Tibial artery (tissue), 4 donors: ENCODE measurements around the gene SSB.

Experiments
- DNase-seq, 2 donors: peaks; one replicate each; pipeline ENCODE4 v3.0.0-alpha.2; 2019
- H3K27ac ChIP-seq, 2 donors: fragments of 200-600 bp; sonication (generic) in 1 of 2; 1 replicate in 1 of 2; 2 replicates in 1 of 2; pipeline ENCODE4 v1.5.1; 2018 to 2019; ENCODE audit warnings: mild to moderate bottlenecking in 1 of 2
- H3K27me3 ChIP-seq, 2 donors: fragments of 200-600 bp; sonication (generic) in 1 of 2; one replicate each; pipeline versions ENCODE4 v1.5.1 to v1.6.0; 2016 to 2019
- H3K36me3 ChIP-seq, 3 donors: fragments of 200-600 bp; sonication (generic) in 2 of 3; one replicate each; pipeline ENCODE4 v1.5.1; 2016 to 2019; ENCODE audit warnings: mild to moderate bottlenecking in 2 of 3
- H3K4me1 ChIP-seq, 4 donors: fragments of 200-600 bp; sonication (generic) in 2 of 4; 1 replicate in 3 of 4; 2 replicates in 1 of 4; pipeline ENCODE4 v1.5.1; 2016 to 2019
- H3K4me3 ChIP-seq, 2 donors: fragments of 200-600 bp; sonication (generic) in 1 of 2; 1 replicate in 1 of 2; 2 replicates in 1 of 2; pipeline ENCODE4 v1.5.1; 2018 to 2019; ENCODE audit warnings: mild to moderate bottlenecking in 2 of 2
- H3K9me3 ChIP-seq, 3 donors: fragments of 200-600 bp; sonication (generic) in 1 of 3; one replicate each; pipeline ENCODE4 v1.5.1; 2016 to 2019
- intact Hi-C: fragments of 100-400 bp; cut with DNase I; formaldehyde crosslinking; loops from one replicate; pipeline ENCODE4 v1.15.0; 2023; ENCODE audit warnings: low total_unique reads
- TF ChIP-seq, protein P1 (sequence below), 2 experiments: fragments of 200-600 bp in 1 of 2; fragments of 450-650 bp in 1 of 2; IDR thresholded peaks; one replicate each; pipeline ENCODE4 v1.5.1; 2017 to 2019; ENCODE audit warnings: antibody characterized with exemption in 2 of 2, mild to moderate bottlenecking in 1 of 2, moderate library complexity in 1 of 2

The SSB gene

DNA sequence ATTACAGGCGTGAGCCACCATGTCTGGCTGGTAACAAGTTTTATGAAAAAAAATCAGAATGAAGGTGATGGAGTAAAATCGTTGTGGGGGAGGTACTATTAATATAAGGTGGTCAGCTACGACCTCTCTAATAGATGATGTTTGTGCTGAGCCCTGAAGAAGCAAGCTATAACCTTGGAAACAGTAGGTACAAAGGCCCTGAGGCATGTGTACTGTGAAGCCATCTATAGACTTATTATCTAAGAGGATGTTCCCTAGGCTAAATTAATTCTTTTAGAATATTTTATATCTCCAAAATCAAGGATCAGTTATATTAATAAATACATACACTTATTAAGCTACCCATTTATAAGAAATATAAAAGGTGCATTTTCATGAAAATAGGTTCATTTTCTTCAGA, 23.3 kb upstream of the SSB start:
- peaks cover 0 to 6% (median 0%) of the 10 kb centered on the region in 4 donors for H3K4me1 ChIP-seq
- H3K36me3 ChIP-seq, result no peaks in the 10 kb centered on the region
- TF ChIP-seq, protein P1, sequence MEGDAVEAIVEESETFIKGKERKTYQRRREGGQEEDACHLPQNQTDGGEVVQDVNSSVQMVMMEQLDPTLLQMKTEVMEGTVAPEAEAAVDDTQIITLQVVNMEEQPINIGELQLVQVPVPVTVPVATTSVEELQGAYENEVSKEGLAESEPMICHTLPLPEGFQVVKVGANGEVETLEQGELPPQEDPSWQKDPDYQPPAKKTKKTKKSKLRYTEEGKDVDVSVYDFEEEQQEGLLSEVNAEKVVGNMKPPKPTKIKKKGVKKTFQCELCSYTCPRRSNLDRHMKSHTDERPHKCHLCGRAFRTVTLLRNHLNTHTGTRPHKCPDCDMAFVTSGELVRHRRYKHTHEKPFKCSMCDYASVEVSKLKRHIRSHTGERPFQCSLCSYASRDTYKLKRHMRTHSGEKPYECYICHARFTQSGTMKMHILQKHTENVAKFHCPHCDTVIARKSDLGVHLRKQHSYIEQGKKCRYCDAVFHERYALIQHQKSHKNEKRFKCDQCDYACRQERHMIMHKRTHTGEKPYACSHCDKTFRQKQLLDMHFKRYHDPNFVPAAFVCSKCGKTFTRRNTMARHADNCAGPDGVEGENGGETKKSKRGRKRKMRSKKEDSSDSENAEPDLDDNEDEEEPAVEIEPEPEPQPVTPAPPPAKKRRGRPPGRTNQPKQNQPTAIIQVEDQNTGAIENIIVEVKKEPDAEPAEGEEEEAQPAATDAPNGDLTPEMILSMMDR (IDR thresholded peaks at IDR 0.05), result no peak
- H3K27ac ChIP-seq, result no peak overlapping the region
- H3K4me3 ChIP-seq, result no peak overlapping the region
- no peaks in the 10 kb centered on the region for H3K9me3 ChIP-seq
- DNase-seq, result no peak
- intact Hi-C loops, result no loop called here
- H3K27me3 ChIP-seq, result no peaks in the 10 kb centered on the region

GRCh38 chr2:169775765-169776164, 22.9 kb upstream of the SSB start:
- DNase-seq, result no peak
- Histone ChIP-seq H3K27me3 (no peaks in the 10 kb centered on the region), H3K36me3 (no peaks in the 10 kb centered on the region), H3K4me1 (peaks cover 0 to 6% (median 0%) of the 10 kb centered on the region in 4 donors), H3K27ac (no peak overlapping the region), H3K9me3 (no peaks in the 10 kb centered on the region), H3K4me3 (no peak overlapping the region)
- TF ChIP-seq, protein P1 (IDR thresholded peaks at IDR 0.05), result no peak
- intact Hi-C loops, result no loop called here

DNA sequence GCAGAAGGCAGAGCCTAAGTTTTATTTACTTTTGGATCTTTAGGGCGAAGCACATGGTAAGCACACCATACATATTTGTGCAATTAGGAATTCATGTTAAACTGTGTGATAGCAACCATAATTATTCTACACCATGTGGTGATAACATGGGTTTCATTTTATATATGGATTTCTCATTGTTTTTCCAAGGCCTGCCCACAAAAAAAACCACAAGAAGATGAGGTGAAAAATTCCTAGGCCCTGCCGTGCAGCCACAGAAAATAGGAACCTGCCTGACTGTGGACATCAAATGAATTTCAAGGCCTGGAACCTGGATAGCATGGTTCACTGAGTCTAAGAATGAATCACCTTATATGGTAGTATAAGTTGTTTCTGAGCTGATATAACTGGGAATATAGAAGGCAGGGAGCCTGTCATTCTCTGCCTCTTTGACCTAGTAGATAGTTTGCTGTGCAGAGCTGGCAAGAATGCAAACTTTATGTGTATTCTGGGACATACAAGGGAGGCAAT, 22.4 kb upstream of the SSB start:
- TF ChIP-seq, protein P1 (IDR thresholded peaks at IDR 0.05), result no peak
- Histone ChIP-seq H3K9me3 (no peaks in the 10 kb centered on the region), H3K4me3 (no peak overlapping the region), H3K27me3 (no peaks in the 10 kb centered on the region), H3K36me3 (no peaks in the 10 kb centered on the region), H3K27ac (no peak overlapping the region), H3K4me1 (peaks cover 0 to 6% (median 0%) of the 10 kb centered on the region in 4 donors)
- intact Hi-C loops, result no loop called here
- DNase-seq, result no peak

GRCh38 chr2:169778446-169778845, 20.2 kb upstream of the SSB start:
- no peak for DNase-seq
- Histone ChIP-seq H3K27me3 (no peaks in the 10 kb centered on the region), H3K27ac (no peak overlapping the region), H3K4me3 (no peak overlapping the region), H3K9me3 (no peaks in the 10 kb centered on the region), H3K4me1 (peaks cover 0 to 6% (median 0%) of the 10 kb centered on the region in 4 donors), H3K36me3 (no peaks in the 10 kb centered on the region)
- intact Hi-C loops, result no loop called here
- TF ChIP-seq, protein P1 (IDR thresholded peaks at IDR 0.05), result no peak

GRCh38 chr2:169781249-169782013, 17.2 kb upstream of the SSB start:
- TF ChIP-seq, protein P1 (IDR thresholded peaks at IDR 0.05), result no peak

More at GRCh38 chr2:169781249-169782013, 17.2 kb upstream of the SSB start:
- H3K27ac ChIP-seq, result no peak overlapping the region
- no peaks in the 10 kb centered on the region for H3K9me3 ChIP-seq
- H3K4me1 ChIP-seq, result no peaks in the 10 kb centered on the region
- no peaks in the 10 kb centered on the region for H3K27me3 ChIP-seq
- no peaks in the 10 kb centered on the region for H3K36me3 ChIP-seq
- H3K4me3 ChIP-seq, result no peak overlapping the region
- intact Hi-C loops, result no loop called here
- DNase-seq, result no peak
